Measurements from ENCODE around the gene PRKAR2B.

DNA sequence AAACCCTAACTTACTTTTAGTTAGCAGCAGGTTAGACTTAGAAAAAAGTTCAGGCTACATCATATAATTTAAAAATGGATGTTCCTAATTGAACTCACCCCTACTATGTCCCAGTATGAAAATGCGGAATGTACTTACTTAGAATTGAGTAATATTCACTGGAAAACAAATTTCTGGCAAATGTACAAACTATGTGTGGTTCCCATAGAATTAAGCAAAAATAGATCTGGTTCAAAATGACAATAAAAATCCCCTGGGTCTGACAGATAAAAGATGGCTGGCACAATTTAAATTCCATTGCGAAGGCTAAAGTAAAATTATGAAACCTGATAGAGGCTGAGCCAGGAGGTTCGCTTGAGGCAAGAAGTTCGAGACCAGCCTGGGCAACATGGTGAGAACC is 42.4 kb upstream of the PRKAR2B start:
- TF ChIP-seq, protein P1, sequence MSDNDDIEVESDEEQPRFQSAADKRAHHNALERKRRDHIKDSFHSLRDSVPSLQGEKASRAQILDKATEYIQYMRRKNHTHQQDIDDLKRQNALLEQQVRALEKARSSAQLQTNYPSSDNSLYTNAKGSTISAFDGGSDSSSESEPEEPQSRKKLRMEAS (IDR thresholded peaks at IDR 0.05) = no peak
- TF ChIP-seq, protein P2, sequence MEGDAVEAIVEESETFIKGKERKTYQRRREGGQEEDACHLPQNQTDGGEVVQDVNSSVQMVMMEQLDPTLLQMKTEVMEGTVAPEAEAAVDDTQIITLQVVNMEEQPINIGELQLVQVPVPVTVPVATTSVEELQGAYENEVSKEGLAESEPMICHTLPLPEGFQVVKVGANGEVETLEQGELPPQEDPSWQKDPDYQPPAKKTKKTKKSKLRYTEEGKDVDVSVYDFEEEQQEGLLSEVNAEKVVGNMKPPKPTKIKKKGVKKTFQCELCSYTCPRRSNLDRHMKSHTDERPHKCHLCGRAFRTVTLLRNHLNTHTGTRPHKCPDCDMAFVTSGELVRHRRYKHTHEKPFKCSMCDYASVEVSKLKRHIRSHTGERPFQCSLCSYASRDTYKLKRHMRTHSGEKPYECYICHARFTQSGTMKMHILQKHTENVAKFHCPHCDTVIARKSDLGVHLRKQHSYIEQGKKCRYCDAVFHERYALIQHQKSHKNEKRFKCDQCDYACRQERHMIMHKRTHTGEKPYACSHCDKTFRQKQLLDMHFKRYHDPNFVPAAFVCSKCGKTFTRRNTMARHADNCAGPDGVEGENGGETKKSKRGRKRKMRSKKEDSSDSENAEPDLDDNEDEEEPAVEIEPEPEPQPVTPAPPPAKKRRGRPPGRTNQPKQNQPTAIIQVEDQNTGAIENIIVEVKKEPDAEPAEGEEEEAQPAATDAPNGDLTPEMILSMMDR (IDR thresholded peaks at IDR 0.05; ENCODE audit: low read depth, low read length, missing input control) = no peak
- TF ChIP-seq, protein P3, sequence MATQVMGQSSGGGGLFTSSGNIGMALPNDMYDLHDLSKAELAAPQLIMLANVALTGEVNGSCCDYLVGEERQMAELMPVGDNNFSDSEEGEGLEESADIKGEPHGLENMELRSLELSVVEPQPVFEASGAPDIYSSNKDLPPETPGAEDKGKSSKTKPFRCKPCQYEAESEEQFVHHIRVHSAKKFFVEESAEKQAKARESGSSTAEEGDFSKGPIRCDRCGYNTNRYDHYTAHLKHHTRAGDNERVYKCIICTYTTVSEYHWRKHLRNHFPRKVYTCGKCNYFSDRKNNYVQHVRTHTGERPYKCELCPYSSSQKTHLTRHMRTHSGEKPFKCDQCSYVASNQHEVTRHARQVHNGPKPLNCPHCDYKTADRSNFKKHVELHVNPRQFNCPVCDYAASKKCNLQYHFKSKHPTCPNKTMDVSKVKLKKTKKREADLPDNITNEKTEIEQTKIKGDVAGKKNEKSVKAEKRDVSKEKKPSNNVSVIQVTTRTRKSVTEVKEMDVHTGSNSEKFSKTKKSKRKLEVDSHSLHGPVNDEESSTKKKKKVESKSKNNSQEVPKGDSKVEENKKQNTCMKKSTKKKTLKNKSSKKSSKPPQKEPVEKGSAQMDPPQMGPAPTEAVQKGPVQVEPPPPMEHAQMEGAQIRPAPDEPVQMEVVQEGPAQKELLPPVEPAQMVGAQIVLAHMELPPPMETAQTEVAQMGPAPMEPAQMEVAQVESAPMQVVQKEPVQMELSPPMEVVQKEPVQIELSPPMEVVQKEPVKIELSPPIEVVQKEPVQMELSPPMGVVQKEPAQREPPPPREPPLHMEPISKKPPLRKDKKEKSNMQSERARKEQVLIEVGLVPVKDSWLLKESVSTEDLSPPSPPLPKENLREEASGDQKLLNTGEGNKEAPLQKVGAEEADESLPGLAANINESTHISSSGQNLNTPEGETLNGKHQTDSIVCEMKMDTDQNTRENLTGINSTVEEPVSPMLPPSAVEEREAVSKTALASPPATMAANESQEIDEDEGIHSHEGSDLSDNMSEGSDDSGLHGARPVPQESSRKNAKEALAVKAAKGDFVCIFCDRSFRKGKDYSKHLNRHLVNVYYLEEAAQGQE (IDR thresholded peaks at IDR 0.05) = no peak
- TF ChIP-seq, protein P4, sequence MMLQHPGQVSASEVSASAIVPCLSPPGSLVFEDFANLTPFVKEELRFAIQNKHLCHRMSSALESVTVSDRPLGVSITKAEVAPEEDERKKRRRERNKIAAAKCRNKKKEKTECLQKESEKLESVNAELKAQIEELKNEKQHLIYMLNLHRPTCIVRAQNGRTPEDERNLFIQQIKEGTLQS (IDR thresholded peaks at IDR 0.05) = no peak
- TF ChIP-seq TAF1 (conservative IDR thresholded peaks at IDR 0.05) (no peak), FOXA1 (IDR thresholded peaks at IDR 0.05) (no peak), SP1 (IDR thresholded peaks at IDR 0.05) (no peak), NR2F2 (IDR thresholded peaks at IDR 0.05) (no peak)
